Superior temporal gyrus (tissue), 1 donor: ENCODE data around the gene TDRD5.
A peak's percentile ranks its signal among the peaks of the same experiment; 100 is the strongest.
"Not testable (repeated sequence)": the region's sequence is repeated elsewhere in the genome, so short reads cannot be mapped to it uniquely, and the experiment has no call there.

Source experiments
- DNase-seq: peaks from one replicate; pipeline ENCODE4 v3.0.0-alpha.2; 2016; ENCODE audit errors: extremely low spot score

Gene TDRD5

GRCh38 chr1:179601093-179601492 lies 9.5 kb downstream of the TDRD5 start:
- DNase-seq = no peak

- no peak for DNase-seq
Observed at GRCh38 chr1:179612361-179612760, 20.7 kb downstream of the TDRD5 start.

- DNase-seq = no peak
Observed at GRCh38 chr1:179630719-179631118, 39.1 kb downstream of the TDRD5 start.

GRCh38 chr1:179632868-179633267 lies 41.2 kb downstream of the TDRD5 start:
- no peak for DNase-seq

GRCh38 chr1:179637211-179637860 lies 45.7 kb downstream of the TDRD5 start:
- no peak for DNase-seq

- DNase-seq = no peak
Observed at GRCh38 chr1:179661018-179661417, 69.4 kb downstream of the TDRD5 start.

GRCh38 chr1:179663810-179664209 lies 72.2 kb downstream of the TDRD5 start:
- DNase-seq = peak; percentile 18

GRCh38 chr1:179677882-179678281 lies 86.2 kb downstream of the TDRD5 start:
- DNase-seq = no peak

GRCh38 chr1:179694530-179694929 lies 102.9 kb downstream of the TDRD5 start:
- not testable (repeated sequence) for DNase-seq

GRCh38 chr1:179702946-179703539 lies 111.4 kb downstream of the TDRD5 start:
- no peak for DNase-seq

GRCh38 chr1:179706339-179706941 lies 114.8 kb downstream of the TDRD5 start:
- DNase-seq = peak; percentile 79

GRCh38 chr1:179707406-179707805 lies 115.8 kb downstream of the TDRD5 start:
- no peak for DNase-seq

- no peak for DNase-seq
Observed at GRCh38 chr1:179708434-179709195, 117.0 kb downstream of the TDRD5 start.

- DNase-seq = no peak
Observed at GRCh38 chr1:179709841-179710329, 118.3 kb downstream of the TDRD5 start.

GRCh38 chr1:179714159-179714558 lies 122.5 kb downstream of the TDRD5 start:
- no peak for DNase-seq

GRCh38 chr1:179714623-179715022 lies 123.0 kb downstream of the TDRD5 start:
- DNase-seq = no peak

- no peak for DNase-seq
Observed at GRCh38 chr1:179719272-179719671, 127.6 kb downstream of the TDRD5 start.

GRCh38 chr1:179728271-179728670 lies 136.6 kb downstream of the TDRD5 start:
- no peak for DNase-seq

- no peak for DNase-seq
Observed at GRCh38 chr1:179729881-179730280, 138.2 kb downstream of the TDRD5 start.

- DNase-seq = no peak
Observed at GRCh38 chr1:179731643-179732042, 140.0 kb downstream of the TDRD5 start.
